CD4-positive, alpha-beta T cell treated with Interleukin-1 beta for 1 hour (primary cell): ENCODE measurements around the gene ZNF865.

ENCODE experiments used
- DNase-seq, 2 donors: peaks; one replicate each; pipeline ENCODE4 v3.0.0-alpha.2; 2020 to 2022

Gene ZNF865

GRCh38 chr19:55663846-55664536, 58.5 kb downstream of the ZNF865 start:
- DNase-seq = no peak

- DNase-seq = no peak
Measured at GRCh38 chr19:55666343-55667005, 61.0 kb downstream of the ZNF865 start.
